ENCODE measurements around the gene CPSF3. TPM values are rescaled to one million over a fixed set of nuclear protein-coding genes. Genes with fewer than 3 reads are reported as not detected.

The CPSF3 gene
- total RNA-seq, 1 experiment from 2014 or later = 95.5 TPM

DNA sequence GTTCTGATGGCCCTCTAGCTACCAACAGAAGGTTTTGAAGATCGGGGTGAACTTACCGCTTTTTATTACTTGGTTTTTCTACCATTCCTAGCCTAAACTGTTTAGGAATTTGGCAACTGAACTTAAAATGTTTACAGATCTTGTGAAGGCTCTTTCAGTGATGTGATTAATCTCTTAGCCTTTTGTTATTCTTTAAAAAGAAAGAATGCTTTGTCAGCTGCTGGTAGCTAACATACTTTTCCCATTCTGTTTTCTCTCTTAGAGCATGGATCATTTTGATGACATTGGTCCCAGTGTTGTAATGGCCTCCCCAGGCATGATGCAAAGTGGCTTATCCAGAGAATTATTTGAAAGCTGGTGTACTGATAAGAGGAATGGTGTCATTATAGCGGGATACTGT is 18.1 kb downstream of the CPSF3 start:
- Mint-ChIP-seq H3K27me3 (ENCODE audit: low read depth) (no peaks in the 10 kb centered on the region), H3K9me3 (no peaks in the 10 kb centered on the region), H3K4me3 (no peak overlapping the region), H3K4me1 (no peaks in the 10 kb centered on the region), H3K36me3 (ENCODE audit: insufficient read depth in 1 of 3, low read depth in 3 of 3) (peaks cover 38 to 75% (median 70%) of the 10 kb centered on the region in 3 experiments; a peak in 6 of 7 replicates), H3K27ac (no peak overlapping the region)
- Histone ChIP-seq H3K27ac (ENCODE audit: insufficient read length, low read depth, low read length) (no peak overlapping the region), H3K4me2 (ENCODE audit: insufficient read depth, insufficient read length, low read length) (no peak overlapping the region), H3K27me3 (ENCODE audit: insufficient read depth, low read length) (no peaks in the 10 kb centered on the region), H4K5ac (ENCODE audit: insufficient read length, low read depth, low read length) (no peak overlapping the region), H4K91ac (ENCODE audit: insufficient read length, low read depth, low read length) (no peak overlapping the region), H3K14ac (ENCODE audit: insufficient read depth, low read length) (no peak overlapping the region), H4K8ac (replicated peaks; ENCODE audit: insufficient read length, low read depth, low read length) (no peak overlapping the region), H3T11ph (ENCODE audit: low read length) (no peak overlapping the region), H2BK12ac (ENCODE audit: insufficient read length, low read depth, low read length) (no peak overlapping the region), H3K9ac (ENCODE audit: extremely low read depth, insufficient read length, low read length) (no peak overlapping the region), H2BK15ac (ENCODE audit: low read depth, low read length) (no peak overlapping the region), H3K9me3 (ENCODE audit: control insufficient read depth, low read depth, low read length) (no peaks in the 10 kb centered on the region), H3K18ac (ENCODE audit: insufficient read length, low read depth, low read length) (no peak overlapping the region), H3K4me1 (ENCODE audit: insufficient read depth, low read length) (no peaks in the 10 kb centered on the region), H3K23ac (ENCODE audit: insufficient read length, low read depth, low read length) (no peak overlapping the region), H3K4ac (ENCODE audit: low read depth, low read length) (no peak overlapping the region), H4K20me1 (ENCODE audit: control insufficient read depth, insufficient read depth, insufficient read length) (no peaks in the 10 kb centered on the region), H2AK5ac (ENCODE audit: insufficient read length, low read length) (no peak overlapping the region), H2BK20ac (ENCODE audit: low read depth, low read length, poor library complexity, severe bottlenecking) (no peak overlapping the region), H2AFZ (ENCODE audit: low read length) (no peak overlapping the region), H2BK5ac (ENCODE audit: insufficient read length, low read length) (no peak overlapping the region), H3K79me1 (ENCODE audit: insufficient read depth, low read depth, low read length, poor library complexity, severe bottlenecking) (no peaks in the 10 kb centered on the region), H3K56ac (ENCODE audit: insufficient read length, low read depth, low read length) (no peak overlapping the region), H3K23me2 (ENCODE audit: insufficient read length, low read depth, low read length, poor library complexity, severe bottlenecking) (no peaks in the 10 kb centered on the region), H3K79me2 (ENCODE audit: insufficient read depth, low read length) (no peaks in the 10 kb centered on the region), H2BK120ac (ENCODE audit: low read depth, low read length, poor library complexity, severe bottlenecking) (no peak overlapping the region)
- TF ChIP-seq, protein P1, sequence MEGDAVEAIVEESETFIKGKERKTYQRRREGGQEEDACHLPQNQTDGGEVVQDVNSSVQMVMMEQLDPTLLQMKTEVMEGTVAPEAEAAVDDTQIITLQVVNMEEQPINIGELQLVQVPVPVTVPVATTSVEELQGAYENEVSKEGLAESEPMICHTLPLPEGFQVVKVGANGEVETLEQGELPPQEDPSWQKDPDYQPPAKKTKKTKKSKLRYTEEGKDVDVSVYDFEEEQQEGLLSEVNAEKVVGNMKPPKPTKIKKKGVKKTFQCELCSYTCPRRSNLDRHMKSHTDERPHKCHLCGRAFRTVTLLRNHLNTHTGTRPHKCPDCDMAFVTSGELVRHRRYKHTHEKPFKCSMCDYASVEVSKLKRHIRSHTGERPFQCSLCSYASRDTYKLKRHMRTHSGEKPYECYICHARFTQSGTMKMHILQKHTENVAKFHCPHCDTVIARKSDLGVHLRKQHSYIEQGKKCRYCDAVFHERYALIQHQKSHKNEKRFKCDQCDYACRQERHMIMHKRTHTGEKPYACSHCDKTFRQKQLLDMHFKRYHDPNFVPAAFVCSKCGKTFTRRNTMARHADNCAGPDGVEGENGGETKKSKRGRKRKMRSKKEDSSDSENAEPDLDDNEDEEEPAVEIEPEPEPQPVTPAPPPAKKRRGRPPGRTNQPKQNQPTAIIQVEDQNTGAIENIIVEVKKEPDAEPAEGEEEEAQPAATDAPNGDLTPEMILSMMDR (conservative IDR thresholded peaks at IDR 0.05) = no peak
- WGBS (ENCODE audit: extremely low coverage, insufficient read length, low lambda C conversion rate) = no CpG with 5 or more reads among the region's 3 CpGs
- DNase-seq = no peak
